HG03469 (cell line): ENCODE results near the gene MAPK1IP1L.

Experiments
- ATAC-seq: cut with Tn5 transposase; IDR thresholded peaks from one replicate; pipeline ENCODE4 v1.9.1; 2021; ENCODE audit warnings: mild to moderate bottlenecking, moderate library complexity, moderate number of reproducible peaks; ENCODE audit not compliant: unreplicated experiment

MAPK1IP1L gene

GRCh38 chr14:55092341-55092740, 40.9 kb downstream of the MAPK1IP1L start:
- ATAC-seq: no peak

GRCh38 chr14:55094292-55095157, 43.1 kb downstream of the MAPK1IP1L start:
- ATAC-seq: no peak

GRCh38 chr14:55097881-55098560, 46.6 kb downstream of the MAPK1IP1L start:
- ATAC-seq: peak; percentile 57

GRCh38 chr14:55098561-55098898, 47.1 kb downstream of the MAPK1IP1L start:
- ATAC-seq: no peak

- no peak for ATAC-seq
Observed at GRCh38 chr14:55099756-55100155, 48.3 kb downstream of the MAPK1IP1L start.

GRCh38 chr14:55101698-55102097, 50.3 kb downstream of the MAPK1IP1L start:
- ATAC-seq: no peak

GRCh38 chr14:55102141-55102621, 50.7 kb downstream of the MAPK1IP1L start:
- ATAC-seq: peak; percentile 58

- no peak for ATAC-seq
Observed at GRCh38 chr14:55103005-55103640, 51.7 kb downstream of the MAPK1IP1L start.

GRCh38 chr14:55103971-55104954, 52.8 kb downstream of the MAPK1IP1L start:
- ATAC-seq: no peak

- ATAC-seq: no peak
Observed at GRCh38 chr14:55105991-55106390, 54.5 kb downstream of the MAPK1IP1L start.

GRCh38 chr14:55107766-55108554, 56.5 kb downstream of the MAPK1IP1L start:
- no peak for ATAC-seq

- no peak for ATAC-seq
Observed at GRCh38 chr14:55109836-55110235, 58.4 kb downstream of the MAPK1IP1L start.

GRCh38 chr14:55111122-55111708, 59.8 kb downstream of the MAPK1IP1L start:
- ATAC-seq: no peak

- ATAC-seq: no peak
Observed at GRCh38 chr14:55114720-55115119, 63.3 kb downstream of the MAPK1IP1L start.

GRCh38 chr14:55115460-55115859, 64.0 kb downstream of the MAPK1IP1L start:
- no peak for ATAC-seq

- no peak for ATAC-seq
Observed at GRCh38 chr14:55115861-55116245, 64.4 kb downstream of the MAPK1IP1L start.

GRCh38 chr14:55116246-55117030, 65.0 kb downstream of the MAPK1IP1L start:
- no peak for ATAC-seq

GRCh38 chr14:55117803-55118441, 66.5 kb downstream of the MAPK1IP1L start:
- no peak for ATAC-seq
